NCI-H2081 (cell line): Measurements from ENCODE around the gene RNF215.

ENCODE experiments used
- DNase-seq, 2 experiments: peaks; one replicate each; lab custom pipeline; 2025; lab: John Stamatoyannopoulos, UW

Gene RNF215

GRCh38 chr22:30332551-30332950 is 54.7 kb downstream of the RNF215 start:
- DNase-seq, result no peak
